Adrenal gland (tissue), 12 donors: Measurements from ENCODE around the gene FABP7. TPM values are rescaled to one million over a fixed set of nuclear protein-coding genes. Genes with fewer than 3 reads are reported as not detected.

Experiments used
- DNase-seq, 7 donors: peaks; one replicate each; pipeline ENCODE4 v3.0.0-alpha.2; 2019 to 2020
- H3K27ac ChIP-seq, 5 donors: fragments of 200-600 bp; sonication (generic) in 4 of 5; 1 replicate in 3 of 5; 2 replicates in 2 of 5; pipeline versions ENCODE4 v1.5.1 to v1.8.0; 2016 to 2020; ENCODE audit warnings: mild to moderate bottlenecking in 1 of 5
- H3K27me3 ChIP-seq: fragments of 200-600 bp; 2 replicates; pipeline ENCODE4 v1.8.0; 2021
- H3K36me3 ChIP-seq, 2 donors: fragments of 200-600 bp; replicated peaks in 1 of 2; 1 replicate in 1 of 2; 2 replicates in 1 of 2; pipeline versions ENCODE4 v1.5.1 to v1.8.0; 2018 to 2022
- H3K4me1 ChIP-seq, 2 donors: fragments of 200-600 bp; replicated peaks in 1 of 2; 1 replicate in 1 of 2; 2 replicates in 1 of 2; pipeline versions ENCODE4 v1.5.1 to v1.8.0; 2018 to 2021
- H3K4me3 ChIP-seq, 4 donors: fragments of 200-600 bp; sonication (generic) in 3 of 4; one replicate each; pipeline ENCODE4 v1.5.1; 2016 to 2018
- H3K9me3 ChIP-seq, 3 donors: fragments of 200-600 bp; sonication (generic) in 1 of 3; replicated peaks in 1 of 3; 1 replicate in 2 of 3; 2 replicates in 1 of 3; pipeline versions ENCODE4 v1.5.1 to v1.8.0; 2016 to 2021
- CTCF ChIP-seq, 6 experiments: fragments of 450-650 bp in 4 of 6; fragments of 200-600 bp in 2 of 6; sonication (generic) in 1 of 6; IDR thresholded peaks; 1 replicate in 5 of 6; 2 replicates in 1 of 6; pipeline versions ENCODE4 v1.5.1 to v1.8.0; 2016 to 2021; ENCODE audit warnings: antibody characterized with exemption in 6 of 6, mild to moderate bottlenecking in 2 of 6, moderate library complexity in 1 of 6
- POLR2A ChIP-seq, 2 donors: fragments of 450-650 bp; IDR thresholded peaks; one replicate each; pipeline ENCODE4 v1.6.1; 2017; ENCODE audit warnings: antibody characterized with exemption in 2 of 2, mild to moderate bottlenecking in 2 of 2, moderate library complexity in 1 of 2
- WGBS, 4 donors: extraction: QIAGEN DNeasy Blood & Tissue Kit in 2 of 4; methylation state at CpG; one replicate each; pipeline versions ENCODE4 v1.1.5 to v1.1.7; 2013 to 2017; 5-methylcytosine and 5-hydroxymethylcytosine counted together
- intact Hi-C, 2 donors: fragments of 100-400 bp; cut with DNase I; formaldehyde crosslinking; loops; one replicate each; pipeline versions ENCODE4 v1.14.1 to v1.15.0; 2022 to 2023
- polyA plus RNA-seq, 3 donors: library from polyadenylated mRNA; stranded (reverse); fragments of 200-250 nt in 2 of 3; fragments of 350-450 nt in 1 of 3; fragmentation: Illumina TruSeq in 1 of 3; extraction: RNeasy Lipid Tissue Mini Kit (QIAGEN cat#74804) in 1 of 3; gene quantifications; one replicate each; pipeline ENCODE4 v1.2.3, GENCODE V29; 2013 to 2014
- total RNA-seq, 9 donors: library from RNA; depleted of rRNA in 4 of 9; stranded (reverse); fragments of >200 nt in 4 of 9; fragments of 120-200 nt in 1 of 9; fragmentation: NEBNext Ultra II Directional in 1 of 9; extraction: Animal tissue kit (Norgen Biotek cat#: 25700) in 1 of 9; gene quantifications; one replicate each; pipeline versions ENCODE4 v1.1.0 to v1.2.4, GENCODE V29; 2013 to 2023
- donor health status: healthy with polysubstance abuse.
- donor health status: Bipolar disorder and iron deficiency.
- donor health status: DM: yes; HTN: yes; CAD: no.
- donor health status: DM: no; HTN: no; CAD: no.
- donor health status: DM: no; HTN: no; CAD: no.
- donor health status: DM: yes; HTN: yes; CAD: no.

Gene FABP7
- total and polyA plus RNA-seq, 12 donors: 0.22 TPM; not detected in 11

GRCh38 chr6:122797537-122797936 lies 18.0 kb downstream of the FABP7 start:
- WGBS, 4 donors: 92 to 98% (median 93%) methylated on average over 3 of the region's 3 CpGs

GRCh38 chr6:122798099-122798641 lies 18.7 kb downstream of the FABP7 start:
- Histone ChIP-seq H3K36me3 (no peaks in the 10 kb centered on the region), H3K27me3 (no peaks in the 10 kb centered on the region), H3K27ac (peak overlapping the region in 4 of 5 donors; percentile 17 to 80 (median 58)), H3K9me3 (no peaks in the 10 kb centered on the region), H3K4me1 (peaks cover 0 to 15% of the 10 kb centered on the region in 2 donors), H3K4me3 (no peak overlapping the region)
- DNase-seq: peak; percentile 57 to 84 (median 70)
- WGBS, 4 donors: 40 to 60% (median 45%) methylated on average over 6 of the region's 6 CpGs
- TF ChIP-seq POLR2A (IDR thresholded peaks at IDR 0.05) (no peak), CTCF (IDR thresholded peaks at IDR 0.05) (no peak)
- intact Hi-C loops: no loop called here

More at GRCh38 chr6:122797537-122797936, 18.0 kb downstream of the FABP7 start:
- no peaks in the 10 kb centered on the region for H3K36me3 ChIP-seq
- no peaks in the 10 kb centered on the region for H3K27me3 ChIP-seq
- no peaks in the 10 kb centered on the region for H3K9me3 ChIP-seq
- H3K4me1 ChIP-seq: peaks cover 0 to 15% of the 10 kb centered on the region in 2 donors
- no peak overlapping the region for H3K4me3 ChIP-seq
- DNase-seq: no peak
- H3K27ac ChIP-seq: peak overlapping the region in 4 of 5 donors; percentile 17 to 80 (median 58)
- intact Hi-C loops: no loop called here
- TF ChIP-seq POLR2A (IDR thresholded peaks at IDR 0.05) (no peak), CTCF (IDR thresholded peaks at IDR 0.05) (no peak)

GRCh38 chr6:122799140-122799745 lies 19.7 kb downstream of the FABP7 start:
- no peak overlapping the region for H3K4me3 ChIP-seq
- DNase-seq: peak in 1 of 7 donors; percentile 11
- WGBS, 4 donors: 84 to 91% (median 87%) methylated on average over 4 of the region's 4 CpGs
- intact Hi-C loops: no loop called here
- no peak for TF ChIP-seq POLR2A (IDR thresholded peaks at IDR 0.05)
- peaks cover 0 to 15% of the 10 kb centered on the region in 2 donors for H3K4me1 ChIP-seq
- H3K36me3 ChIP-seq: no peaks in the 10 kb centered on the region
- H3K9me3 ChIP-seq: no peaks in the 10 kb centered on the region
- H3K27ac ChIP-seq: peak overlapping the region in 2 of 5 donors; percentile 68 to 80
- no peaks in the 10 kb centered on the region for H3K27me3 ChIP-seq

GRCh38 chr6:122799916-122800686 lies 20.6 kb downstream of the FABP7 start:
- intact Hi-C loops: no loop called here
- Histone ChIP-seq H3K4me1 (peaks cover 0 to 15% of the 10 kb centered on the region in 2 donors), H3K27me3 (no peaks in the 10 kb centered on the region), H3K36me3 (peaks cover 0 to 6% of the 10 kb centered on the region in 2 donors), H3K27ac (peak overlapping the region in 1 of 5 donors; percentile 80), H3K4me3 (no peak overlapping the region), H3K9me3 (no peaks in the 10 kb centered on the region)
- WGBS, 4 donors: 58 to 73% (median 68%) methylated on average over 5 of the region's 5 CpGs
- TF ChIP-seq POLR2A (IDR thresholded peaks at IDR 0.05) (no peak), CTCF (IDR thresholded peaks at IDR 0.05) (no peak)
- DNase-seq: peak in 3 of 7 donors; percentile 44 to 53 (median 51)
